GM08714 (cell line): ENCODE data around the gene CTNNA2.

ENCODE experiments used
- H3K4me3 ChIP-seq: fragments of 200-500 bp; sonication (Bioruptor generic); 2 replicates; pipeline ENCODE4 v1.5.1; 2014; ENCODE audit warnings: mild to moderate bottlenecking, low read length, inconsistent platforms
- ZNF274 ChIP-seq: IDR thresholded peaks from 2 replicates; pipeline ENCODE4 v1.6.1; 2012; ENCODE audit warnings: mild to moderate bottlenecking, low read depth, low read length

The CTNNA2 gene

DNA sequence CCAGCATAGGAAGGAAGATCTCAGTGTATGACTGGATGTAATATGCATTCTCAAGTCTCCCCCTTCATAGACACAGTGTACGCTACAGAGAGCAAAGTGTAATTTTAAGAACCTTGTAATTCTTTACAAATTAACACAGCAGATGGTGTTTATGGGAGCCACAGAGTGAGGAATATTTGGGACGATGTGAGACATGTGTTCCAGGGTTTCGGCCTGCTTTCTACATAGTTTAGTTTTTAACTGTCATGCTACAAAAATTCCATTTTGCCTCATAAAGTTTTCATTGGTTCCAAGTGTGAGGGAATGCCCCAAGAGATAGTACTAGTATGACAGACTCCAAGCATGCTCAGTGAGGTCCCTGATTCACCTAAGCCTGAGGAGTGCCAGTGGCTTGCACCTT is 867.9 kb downstream of the CTNNA2 start:
- no peak overlapping the region for H3K4me3 ChIP-seq
- TF ChIP-seq ZNF274, result no peak

GRCh38 chr2:80381666-80382065 is 868.8 kb downstream of the CTNNA2 start:
- TF ChIP-seq ZNF274, result no peak

DNA sequence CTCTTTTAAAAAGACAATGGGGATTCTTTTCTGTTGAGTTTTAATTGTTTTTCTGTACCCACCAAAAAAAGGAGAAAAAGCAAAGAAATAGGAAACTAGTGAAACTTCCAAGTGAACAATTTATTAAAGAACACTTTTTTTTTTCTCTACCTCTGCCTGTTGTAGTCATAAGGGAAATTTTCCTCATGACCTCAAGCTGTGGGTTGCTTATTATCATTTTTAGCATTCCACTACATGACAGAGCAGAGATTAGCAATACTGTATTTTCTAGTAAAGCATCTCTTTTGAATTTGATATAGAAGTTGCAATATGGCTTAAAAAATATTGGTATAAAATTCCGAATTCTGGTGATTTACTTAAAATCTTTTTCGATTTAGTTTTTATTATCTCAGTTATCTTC is 879.6 kb downstream of the CTNNA2 start:
- H3K4me3 ChIP-seq, result no peak overlapping the region
- TF ChIP-seq ZNF274, result no peak

More at GRCh38 chr2:80381666-80382065, 868.8 kb downstream of the CTNNA2 start:
- H3K4me3 ChIP-seq, result no peak overlapping the region

- TF ChIP-seq ZNF274, result no peak
- H3K4me3 ChIP-seq, result no peak overlapping the region
Observed at GRCh38 chr2:80393991-80394390, 881.1 kb downstream of the CTNNA2 start.

GRCh38 chr2:80395251-80395650 is 882.4 kb downstream of the CTNNA2 start:
- no peak overlapping the region for H3K4me3 ChIP-seq
- no peak for TF ChIP-seq ZNF274

DNA sequence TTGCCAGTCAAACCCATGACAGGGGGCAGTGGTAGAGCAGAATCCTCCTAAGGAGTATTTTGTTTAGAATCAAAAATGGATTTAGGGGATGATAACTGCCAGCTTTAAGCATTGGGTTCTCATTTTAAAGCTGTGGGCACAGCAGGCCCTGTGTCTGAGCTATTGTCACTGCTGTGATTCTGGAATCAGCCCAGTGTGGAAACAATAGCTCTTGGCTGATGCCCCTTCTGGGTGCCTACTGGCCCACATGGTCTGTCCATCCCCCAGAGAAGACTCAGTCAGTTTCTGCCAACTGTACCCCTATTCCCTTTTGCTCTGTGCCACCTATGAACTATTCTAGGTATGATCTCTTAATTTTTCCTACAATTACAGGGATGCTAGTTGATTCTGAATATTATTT is 883.4 kb downstream of the CTNNA2 start:
- TF ChIP-seq ZNF274, result no peak
- no peak overlapping the region for H3K4me3 ChIP-seq

GRCh38 chr2:80403081-80403480 is 890.2 kb downstream of the CTNNA2 start:
- no peak for TF ChIP-seq ZNF274
- no peak overlapping the region for H3K4me3 ChIP-seq

- TF ChIP-seq ZNF274, result no peak
- no peak overlapping the region for H3K4me3 ChIP-seq
Observed at GRCh38 chr2:80407377-80407776, 894.5 kb downstream of the CTNNA2 start.

GRCh38 chr2:80410346-80410745 is 897.5 kb downstream of the CTNNA2 start:
- H3K4me3 ChIP-seq, result no peak overlapping the region
- no peak for TF ChIP-seq ZNF274

GRCh38 chr2:80413136-80413535 is 900.3 kb downstream of the CTNNA2 start:
- H3K4me3 ChIP-seq, result no peak overlapping the region
- no peak for TF ChIP-seq ZNF274

DNA sequence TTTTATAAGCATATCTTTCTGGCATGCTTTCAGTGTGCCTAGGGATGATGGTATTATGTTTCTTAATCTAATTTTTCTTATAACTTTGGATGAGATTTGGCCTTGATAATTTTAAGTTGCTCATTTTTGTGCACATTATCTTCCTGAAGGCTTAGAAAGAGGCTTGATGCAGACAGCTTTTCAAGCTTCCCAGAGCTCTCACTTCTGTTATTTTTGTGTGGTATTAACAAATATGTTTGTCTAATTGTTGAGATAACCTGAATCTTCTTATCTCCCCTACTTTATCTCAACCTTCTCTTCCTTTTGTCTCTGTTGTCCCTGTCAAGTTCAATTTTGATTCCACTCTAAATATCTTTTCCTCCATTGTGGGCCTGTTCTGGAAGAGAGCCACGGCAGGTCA is 904.9 kb downstream of the CTNNA2 start:
- H3K4me3 ChIP-seq, result no peak overlapping the region
- no peak for TF ChIP-seq ZNF274

DNA sequence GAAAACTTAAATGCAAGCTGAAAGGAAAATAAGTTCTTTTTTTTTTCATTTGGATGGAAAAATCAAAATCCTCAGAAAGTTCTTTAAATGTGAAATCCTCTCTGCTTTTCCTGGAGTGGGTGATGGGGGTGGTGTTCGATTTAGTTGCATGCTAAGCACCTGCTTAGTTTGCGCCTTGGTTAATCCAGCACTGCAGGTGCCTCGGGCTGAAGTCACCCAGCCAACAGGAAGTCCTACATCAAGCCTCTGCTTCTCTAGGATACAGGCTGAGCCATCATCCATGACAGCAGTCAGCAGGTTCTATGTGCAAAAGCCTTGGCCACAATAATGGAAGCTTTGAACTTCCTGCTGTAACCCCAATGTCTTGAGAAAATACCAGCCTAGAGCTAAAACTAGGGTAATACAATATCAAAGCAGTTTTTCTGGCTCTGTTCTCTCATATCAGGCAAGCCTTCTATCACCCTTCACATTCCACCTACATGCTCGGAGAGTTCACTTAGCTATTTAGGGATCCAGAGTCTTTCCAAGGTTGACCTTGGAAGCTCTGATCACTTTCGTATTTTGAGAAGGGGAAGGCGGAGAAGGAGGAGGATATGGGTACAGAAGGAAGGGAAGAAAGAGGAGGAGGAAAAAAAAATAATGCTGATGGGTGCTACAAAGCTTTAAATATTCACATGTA is 907.8 kb downstream of the CTNNA2 start:
- H3K4me3 ChIP-seq, result no peak overlapping the region
- TF ChIP-seq ZNF274, result no peak

DNA sequence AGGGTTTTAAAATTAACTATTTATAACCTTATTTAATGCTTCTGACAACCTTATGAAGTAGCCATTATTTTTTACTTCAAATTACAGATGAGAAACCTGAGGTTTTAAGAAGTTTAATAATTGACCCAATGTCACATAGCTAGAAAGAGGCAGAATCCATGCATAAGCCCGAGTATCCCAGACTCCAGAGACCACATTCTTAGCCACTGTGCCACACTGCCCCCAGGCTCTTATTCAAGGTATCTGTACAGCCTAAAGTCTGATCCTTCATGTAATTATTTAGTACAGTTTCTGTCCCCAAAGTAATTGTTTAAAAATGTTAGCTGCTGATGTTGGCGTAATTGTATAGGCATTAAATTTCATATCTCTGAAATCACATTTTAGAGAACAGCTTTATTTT is 916.4 kb downstream of the CTNNA2 start:
- H3K4me3 ChIP-seq, result no peak overlapping the region
- TF ChIP-seq ZNF274, result no peak

DNA sequence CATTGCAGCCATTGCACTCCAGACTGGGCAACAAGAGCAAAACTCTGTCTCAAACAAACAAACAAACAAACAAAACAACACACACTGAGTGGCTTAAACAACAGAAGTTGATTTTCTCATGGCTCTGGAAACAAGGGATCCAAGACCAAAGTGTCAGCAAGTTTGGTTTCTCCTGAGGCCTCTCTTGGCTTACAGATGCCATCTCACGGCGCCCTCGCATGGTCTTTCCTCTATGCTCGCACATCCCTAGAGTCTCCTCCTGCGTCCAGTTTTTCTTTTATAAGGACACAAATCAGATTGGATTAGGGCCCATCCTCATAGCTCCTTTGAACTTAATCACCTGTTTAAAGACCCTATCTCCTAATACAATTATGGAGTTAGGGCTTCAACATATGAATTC is 925.1 kb downstream of the CTNNA2 start:
- no peak overlapping the region for H3K4me3 ChIP-seq
- TF ChIP-seq ZNF274, result no peak

DNA sequence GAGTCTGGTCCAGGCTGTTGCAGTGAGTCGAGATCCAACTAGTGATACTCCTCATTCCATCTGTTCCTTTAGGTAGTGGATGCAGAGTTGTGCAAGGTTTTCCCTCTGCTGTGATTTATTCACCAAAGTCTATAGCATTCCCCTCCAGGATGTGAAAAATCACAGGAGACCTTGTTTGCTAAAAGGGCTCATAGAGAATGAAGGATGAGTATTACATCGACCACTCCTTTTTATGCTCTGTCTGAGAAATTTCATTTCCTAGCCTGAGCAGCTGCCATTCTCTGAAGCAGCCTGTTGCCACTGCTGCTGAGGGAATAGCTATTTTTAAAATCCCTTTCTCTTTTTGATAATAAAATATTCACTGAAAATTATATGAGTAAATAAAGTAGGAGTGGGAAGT is 925.8 kb downstream of the CTNNA2 start:
- no peak overlapping the region for H3K4me3 ChIP-seq
- no peak for TF ChIP-seq ZNF274

- no peak overlapping the region for H3K4me3 ChIP-seq
- no peak for TF ChIP-seq ZNF274
Observed at GRCh38 chr2:80454628-80455027, 941.8 kb downstream of the CTNNA2 start.

DNA sequence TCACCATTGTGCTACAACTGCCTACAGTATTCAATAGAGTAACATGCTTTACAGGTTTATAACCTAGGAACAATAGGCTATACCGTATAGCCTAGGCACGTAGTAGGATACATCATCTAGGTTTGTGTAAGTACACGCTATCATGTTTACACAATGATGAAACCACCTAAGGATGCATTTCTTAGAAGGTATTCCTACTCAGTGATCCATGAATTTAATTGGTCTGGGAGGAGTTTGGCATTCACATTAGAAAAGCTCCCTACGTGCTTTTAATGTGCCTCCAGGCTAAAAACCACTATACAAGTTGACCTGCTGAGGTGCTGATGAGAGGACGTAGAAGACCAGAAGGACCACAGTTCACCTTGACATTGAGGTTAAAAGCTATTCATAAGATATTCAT is 946.2 kb downstream of the CTNNA2 start:
- TF ChIP-seq ZNF274, result no peak
- no peak overlapping the region for H3K4me3 ChIP-seq
